NCI-H1436 treated with DMSO at 0.1 percent for 48 hours (cell line): ENCODE data around the gene NPAS3.

Source experiments
- DNase-seq: peaks from one replicate; lab custom pipeline; 2025; lab: John Stamatoyannopoulos, UW

The NPAS3 gene

DNA sequence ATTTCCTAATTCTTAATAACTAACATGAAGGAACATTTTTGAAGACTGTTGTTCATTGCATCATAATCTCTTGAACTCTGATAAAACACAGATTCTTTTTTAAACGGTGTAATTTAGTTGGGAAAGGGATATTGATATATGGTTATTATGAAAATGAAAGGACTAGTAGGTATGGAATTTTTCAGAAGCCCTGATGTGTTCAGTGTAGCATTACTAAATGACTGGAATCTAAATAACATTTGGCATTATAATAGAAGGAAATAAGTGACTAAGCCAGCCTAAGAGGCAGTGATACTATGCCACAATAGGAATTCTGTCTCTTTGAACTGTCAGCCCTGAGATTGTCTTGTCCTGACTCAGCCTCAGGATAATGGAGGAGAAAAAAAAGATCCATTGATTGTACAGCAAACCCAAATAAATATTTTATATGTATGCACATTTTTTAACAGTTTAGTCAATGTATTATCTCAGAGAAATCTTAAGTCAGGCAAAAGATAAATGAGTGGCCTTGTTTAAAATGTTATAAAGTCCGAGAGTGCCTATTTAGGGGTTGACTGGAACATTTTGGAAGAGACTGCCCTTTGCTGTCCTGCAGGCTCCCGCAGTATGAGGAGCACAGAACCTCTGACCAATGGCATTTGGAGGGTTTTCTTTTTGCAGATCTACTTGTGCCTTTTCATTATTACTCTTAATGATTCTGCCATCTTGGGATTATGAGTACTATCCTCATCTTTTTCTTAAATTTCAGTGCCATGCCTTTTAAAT is 741.0 kb downstream of the NPAS3 start:
- no peak for DNase-seq

DNA sequence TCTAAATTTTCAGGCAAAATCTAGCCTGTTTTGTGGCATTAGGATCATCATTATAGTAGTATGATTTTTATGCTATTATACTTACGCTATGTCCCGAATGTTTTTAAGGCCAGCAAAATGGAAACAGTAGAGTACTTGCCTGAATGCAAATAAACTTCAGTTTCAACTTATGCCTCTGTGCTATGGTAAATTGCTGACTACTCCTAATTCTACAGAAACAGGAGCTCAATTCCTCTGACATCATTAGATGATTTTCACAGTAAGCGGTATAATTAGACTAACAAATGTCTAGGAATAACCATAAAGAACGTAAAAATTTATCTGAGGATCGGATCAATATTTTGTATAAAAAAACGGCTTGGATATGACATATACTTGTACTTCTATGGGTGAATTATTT is 742.2 kb downstream of the NPAS3 start:
- DNase-seq: no peak

DNA sequence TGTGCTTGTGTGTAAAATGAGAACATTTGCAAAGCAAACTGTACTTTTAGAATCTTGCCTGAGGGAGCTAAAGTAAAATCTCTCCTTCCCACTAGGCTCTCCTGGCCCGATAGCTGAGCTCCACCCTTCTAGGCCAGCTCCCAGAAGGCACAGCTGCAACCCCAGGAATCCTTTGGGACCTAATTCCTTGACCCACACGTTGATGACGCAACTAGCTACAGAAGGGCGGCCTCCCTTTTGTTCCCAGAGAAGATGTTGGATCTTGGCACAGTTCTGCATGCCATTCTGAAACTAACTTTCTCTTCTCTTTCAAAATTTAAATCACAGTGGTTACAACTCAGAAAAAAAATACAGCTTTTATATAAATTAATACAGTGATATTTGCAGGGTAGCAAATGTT is 744.1 kb downstream of the NPAS3 start:
- no peak for DNase-seq

DNA sequence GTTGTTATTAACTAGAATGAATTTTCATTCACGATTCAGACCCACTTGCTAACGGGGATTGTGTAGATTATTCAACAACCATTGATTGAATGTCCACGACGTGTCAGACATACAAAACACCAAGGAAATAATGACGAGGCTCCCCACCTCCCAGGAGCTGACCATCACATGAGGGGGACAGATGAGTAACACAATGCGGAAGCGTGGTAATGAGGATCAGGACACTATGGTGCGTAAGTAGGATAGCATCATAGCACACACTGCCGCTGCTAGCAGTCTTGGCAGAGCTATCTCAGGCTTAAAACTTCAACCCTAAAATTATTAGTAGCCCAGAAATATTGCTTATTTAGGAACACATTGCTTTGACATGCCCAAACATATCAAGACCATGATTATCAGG is 746.3 kb downstream of the NPAS3 start:
- no peak for DNase-seq

DNA sequence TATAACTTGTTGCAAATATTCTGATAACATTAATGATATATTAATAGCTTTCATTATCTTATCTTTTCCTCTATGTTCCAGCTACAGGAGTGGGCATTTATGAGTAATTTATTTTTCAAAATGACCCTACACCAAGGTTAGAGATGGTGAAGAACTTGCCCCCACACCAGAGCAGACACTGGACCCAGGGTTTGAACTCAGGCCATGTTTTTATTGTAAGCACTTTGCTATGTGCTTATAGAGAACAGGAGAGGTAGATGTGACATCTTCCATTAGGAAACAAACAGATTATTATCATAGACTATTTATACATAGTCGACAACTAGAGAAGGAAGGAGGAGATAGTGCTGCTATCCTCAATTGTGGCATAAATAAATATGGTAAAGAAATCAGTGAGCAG is 747.0 kb downstream of the NPAS3 start:
- DNase-seq: no peak

DNA sequence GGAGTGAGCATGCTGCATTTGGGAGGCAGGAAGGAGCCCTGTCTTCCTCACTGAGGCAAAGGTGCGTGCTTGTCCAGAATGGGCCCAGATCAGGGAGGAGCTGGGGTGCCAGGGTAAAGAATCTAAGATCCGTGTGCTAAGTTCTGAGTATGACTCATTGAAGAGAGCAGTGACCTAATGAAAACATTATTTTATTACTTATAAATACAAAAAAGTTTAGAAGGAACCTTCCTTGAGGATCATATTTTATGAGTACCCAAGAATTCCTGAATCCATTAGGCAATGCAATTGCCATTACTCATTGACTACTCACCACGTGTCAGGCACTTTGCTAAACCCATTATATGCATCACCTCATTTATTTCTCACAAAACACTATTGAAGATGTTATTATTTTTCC is 747.5 kb downstream of the NPAS3 start:
- no peak for DNase-seq

DNA sequence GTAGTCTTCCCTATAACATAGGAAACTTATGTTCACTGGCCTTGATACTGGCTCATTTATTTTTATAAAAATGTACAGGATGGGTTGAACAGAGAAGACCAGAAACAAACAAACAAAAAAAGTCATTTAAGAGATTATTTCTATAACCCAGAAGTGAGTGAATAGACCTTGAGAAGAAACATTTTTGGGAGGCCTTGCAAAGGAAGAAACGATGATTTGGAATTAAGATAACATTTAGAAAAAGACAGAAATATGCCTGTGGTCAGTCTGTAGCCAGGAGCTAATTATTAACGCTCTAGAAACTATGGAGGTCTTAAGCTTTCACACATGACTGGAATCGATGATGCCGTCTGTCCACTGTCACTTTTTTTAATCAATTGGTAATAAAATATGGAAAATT is 748.2 kb downstream of the NPAS3 start:
- DNase-seq: no peak

DNA sequence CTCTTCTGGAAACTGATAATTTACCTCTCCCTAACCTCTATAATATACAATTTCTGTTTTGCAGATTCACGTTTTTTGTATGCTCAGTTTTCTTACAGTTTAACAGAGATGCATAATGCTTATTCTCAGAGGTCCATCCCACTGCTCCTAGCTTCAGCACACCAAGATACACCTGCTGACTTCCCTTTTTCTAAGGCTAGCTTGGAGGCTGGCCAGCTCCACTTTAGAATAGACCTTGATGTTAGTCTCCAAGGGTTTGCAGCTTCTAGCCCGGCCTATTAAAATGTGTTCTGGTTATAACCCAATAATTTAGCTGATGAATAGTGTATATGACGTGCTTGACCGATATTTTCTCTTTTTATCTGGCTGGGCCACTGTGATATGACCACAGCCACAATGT is 751.0 kb downstream of the NPAS3 start:
- no peak for DNase-seq

DNA sequence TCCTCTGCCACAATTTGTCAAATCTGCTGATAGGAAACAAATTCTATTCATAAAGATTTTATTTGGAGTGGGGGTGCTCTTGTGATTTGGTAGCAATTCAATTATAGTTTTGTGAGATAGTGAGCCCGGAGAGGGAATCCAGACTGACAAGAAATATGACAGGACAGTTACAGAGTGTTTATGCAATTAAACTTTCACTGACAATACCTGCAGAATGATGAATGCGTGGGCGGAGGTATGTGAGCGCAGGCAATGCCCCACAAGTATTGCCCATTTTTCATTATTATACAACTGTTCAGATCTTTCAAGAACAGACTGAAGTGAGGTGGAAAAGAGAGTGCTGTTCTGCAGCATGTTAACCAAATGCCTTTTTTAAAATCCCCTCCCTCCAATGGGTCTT is 753.2 kb downstream of the NPAS3 start:
- DNase-seq: no peak

DNA sequence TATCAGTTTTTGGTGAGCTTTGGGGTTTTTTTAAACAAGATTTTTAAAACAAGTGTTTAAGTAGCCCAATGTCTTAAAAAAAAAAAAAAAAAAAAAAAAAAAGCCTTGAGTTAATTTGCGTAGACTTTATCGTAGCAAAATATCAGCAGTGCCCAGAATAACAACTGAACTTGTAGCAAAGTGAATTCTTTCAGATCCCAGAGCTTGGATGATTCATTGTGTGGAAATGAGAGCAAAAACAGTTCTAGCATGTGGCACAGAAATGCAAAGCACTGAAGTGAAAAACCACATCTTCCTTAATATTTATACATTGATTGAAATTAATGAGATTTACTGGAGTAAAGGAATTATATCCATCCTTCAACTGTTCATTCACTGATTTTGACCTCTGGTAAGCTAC is 754.1 kb downstream of the NPAS3 start:
- DNase-seq: no peak

DNA sequence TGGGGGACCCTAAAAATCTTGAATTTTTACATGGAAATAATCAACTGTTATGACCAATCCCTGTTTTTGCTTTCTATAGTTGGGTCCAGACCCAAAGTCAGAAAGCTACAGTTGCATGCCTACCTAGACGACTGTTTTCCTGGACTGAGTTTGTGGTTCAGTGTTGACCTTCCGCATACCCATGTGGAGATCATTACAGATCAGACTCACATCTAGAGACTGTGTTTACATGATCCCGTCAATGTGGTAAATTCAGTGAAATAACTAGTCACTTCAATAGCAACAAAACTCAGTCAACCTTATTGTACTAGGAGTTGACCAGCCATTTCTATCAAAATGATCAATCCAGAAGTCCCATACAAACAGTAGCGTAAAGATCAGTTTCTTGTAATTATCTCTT is 754.6 kb downstream of the NPAS3 start:
- DNase-seq: no peak

DNA sequence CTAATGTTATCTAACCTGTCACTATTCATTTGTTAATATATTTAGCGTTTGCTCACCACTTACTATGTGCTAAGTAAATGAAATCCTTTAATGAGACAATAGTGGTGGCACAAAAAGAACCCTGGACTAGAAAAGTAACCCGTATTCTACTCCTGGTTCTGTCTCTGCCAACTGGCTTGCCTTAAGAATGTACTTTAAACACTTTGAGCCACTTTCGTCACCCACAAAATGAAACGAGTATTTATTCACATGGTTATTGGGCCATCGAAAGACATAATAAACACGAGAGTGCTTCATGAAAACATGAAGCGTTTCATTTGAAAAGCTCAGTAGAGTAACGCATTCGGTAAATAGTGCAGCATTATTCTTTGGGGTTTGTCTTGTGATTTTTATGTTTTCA is 757.5 kb downstream of the NPAS3 start:
- no peak for DNase-seq

DNA sequence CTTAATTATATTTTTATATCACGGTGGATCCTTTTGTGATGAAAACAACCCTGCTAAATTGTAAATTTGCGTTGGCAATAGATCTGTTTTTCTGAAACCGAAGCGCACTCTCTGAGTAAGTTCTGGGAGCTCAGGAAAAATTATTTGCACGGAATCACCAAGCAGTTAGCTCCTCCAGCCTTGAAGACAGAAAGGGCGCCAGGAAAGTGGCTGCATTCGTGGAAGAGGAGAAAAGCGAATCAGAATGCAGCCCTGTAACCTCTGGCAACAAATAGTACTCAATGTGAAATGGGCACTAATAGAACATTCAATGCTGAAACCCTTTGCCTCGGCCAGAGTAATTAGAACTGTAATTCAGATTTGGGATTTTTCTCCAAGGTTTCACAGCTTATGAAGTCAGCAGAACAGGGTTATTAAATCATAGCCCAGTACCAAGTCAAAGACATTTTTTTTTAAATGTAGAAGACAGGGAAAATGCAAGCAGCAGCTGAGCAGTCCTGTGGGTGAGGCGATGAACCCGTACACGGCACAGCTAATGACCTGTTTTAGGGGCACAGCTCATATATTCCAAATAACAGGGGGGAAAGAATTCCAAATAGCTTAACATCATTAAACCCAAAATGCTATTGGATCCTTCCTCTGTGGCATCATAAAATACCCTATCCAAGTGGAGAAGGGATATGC is 760.8 kb downstream of the NPAS3 start:
- DNase-seq: no peak

DNA sequence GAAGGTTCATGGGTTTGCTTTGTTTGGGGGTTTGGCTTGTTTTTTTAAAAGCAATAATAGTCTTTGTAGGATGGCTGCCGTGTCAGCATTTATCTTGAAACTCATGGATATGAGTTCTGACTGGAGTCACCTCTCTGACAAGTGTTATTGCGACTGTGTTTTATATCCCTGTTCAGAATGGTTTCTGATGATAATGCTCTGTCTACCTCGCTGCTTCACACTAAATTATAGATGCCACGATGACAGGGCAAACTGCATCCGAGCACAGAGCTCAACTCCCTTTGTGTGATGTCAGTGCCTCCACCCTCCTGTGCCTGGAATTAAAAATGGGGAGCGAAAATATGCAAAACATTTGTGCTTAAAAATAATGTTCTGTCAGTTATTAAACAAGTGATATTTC is 761.4 kb downstream of the NPAS3 start:
- DNase-seq: no peak

DNA sequence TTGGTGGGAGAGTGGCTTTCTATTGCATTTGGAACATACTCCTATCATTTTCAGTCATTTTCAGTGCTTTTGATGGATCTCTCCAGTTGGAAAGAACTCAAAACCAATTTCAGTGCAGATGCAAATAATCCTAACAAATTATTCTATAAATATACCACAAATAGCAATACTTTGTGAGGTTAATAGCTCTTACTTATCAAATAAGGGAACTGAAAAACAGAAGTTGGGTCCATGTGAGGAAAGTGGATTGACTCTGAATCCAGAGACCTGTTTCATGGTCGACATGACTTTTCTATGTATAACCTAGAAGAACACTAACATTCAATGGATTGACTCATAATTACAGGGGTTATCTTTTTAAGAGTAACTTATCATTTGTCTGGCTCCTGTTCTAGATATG is 763.6 kb downstream of the NPAS3 start:
- no peak for DNase-seq

DNA sequence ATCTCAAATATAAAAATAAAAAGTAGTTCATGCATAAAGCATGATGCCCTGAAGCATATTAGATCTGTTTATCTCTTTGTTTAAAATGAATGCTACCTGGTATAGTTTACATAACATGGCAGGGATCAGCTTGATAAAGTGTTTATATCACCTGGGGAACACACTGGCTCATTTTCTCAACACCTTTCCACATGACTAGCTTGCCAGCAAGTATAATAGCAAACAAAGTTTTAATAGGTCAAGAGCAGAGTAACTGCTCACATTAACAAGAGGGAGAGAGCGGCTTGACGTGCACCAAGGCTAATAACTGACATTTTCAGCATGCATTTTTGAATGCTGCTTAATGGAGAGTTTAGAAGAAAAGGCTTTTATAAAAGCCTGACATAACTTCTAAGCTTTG is 765.8 kb downstream of the NPAS3 start:
- DNase-seq: no peak

DNA sequence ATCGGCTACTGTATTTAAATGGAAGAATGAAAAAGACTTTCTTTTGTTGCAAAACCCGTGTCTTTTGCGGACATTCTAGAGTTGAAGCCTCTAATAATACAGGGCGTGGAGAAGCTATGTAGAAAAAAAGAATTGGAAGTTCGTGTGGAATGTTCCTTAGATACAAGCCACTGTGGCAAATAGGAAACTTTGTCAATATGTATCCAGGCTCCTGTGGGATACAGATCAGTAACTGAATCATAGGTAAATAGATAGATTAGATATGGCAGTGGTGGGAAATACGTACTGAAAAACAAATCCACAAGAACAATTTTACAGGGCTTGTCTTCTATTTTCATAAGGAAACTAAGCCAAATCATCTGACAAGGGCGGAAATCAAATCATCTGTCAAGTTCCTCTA is 766.8 kb downstream of the NPAS3 start:
- no peak for DNase-seq

DNA sequence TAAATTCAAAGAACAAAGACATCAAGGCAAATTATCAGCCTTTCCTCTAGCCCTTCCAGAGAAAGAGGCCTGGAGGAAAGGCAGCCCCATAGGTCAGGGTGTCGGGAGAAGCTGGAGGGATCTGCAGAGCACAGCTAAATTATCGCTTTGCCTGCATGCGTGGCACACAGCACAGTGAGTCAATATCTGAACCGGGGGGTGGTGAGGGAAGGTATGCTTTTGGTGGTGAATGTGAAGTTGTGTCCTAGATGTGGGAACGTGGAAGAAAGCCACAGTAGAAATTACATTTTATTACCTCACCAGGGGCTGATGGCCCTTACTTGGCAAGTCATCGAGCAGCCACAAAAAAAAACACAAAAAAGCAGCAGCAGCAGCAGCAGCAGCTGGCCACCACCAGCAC is 769.0 kb downstream of the NPAS3 start:
- no peak for DNase-seq

DNA sequence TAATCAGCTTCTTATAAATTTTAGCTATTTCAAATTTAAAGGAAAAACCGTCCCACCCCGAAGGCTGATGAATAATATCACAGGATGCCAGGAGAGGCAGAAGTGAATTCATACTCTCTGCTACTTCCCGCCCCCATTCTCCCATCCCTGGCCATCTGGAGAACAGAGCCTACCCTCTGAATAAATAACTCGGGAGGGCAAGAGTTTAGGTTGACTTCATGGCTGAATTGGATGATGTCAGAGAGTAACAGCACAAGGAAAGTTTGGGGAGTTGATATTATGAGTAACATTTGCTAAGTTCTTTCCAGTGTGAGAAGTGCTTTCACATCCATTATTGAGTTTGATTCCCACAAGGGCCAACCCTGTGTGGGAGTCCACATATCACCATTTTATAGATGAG is 770.6 kb downstream of the NPAS3 start:
- no peak for DNase-seq

DNA sequence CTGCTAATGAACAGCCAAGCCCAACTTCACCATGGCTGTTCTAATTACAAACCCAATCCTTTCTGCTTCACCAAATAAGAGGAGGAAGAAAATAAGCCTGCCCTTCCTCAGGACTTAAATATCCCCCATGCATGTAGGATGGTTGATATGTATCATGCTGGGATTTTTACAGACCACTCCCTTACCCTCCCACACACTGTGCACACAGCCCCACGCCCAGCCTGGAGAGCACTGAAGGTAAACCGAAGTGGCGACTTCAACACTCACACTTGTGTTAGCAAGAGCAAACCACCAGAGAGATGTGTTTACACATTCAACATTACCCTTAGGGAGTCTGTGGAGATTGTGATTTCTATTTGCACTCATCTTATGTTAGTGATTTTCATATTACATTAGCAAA is 771.0 kb downstream of the NPAS3 start:
- DNase-seq: no peak

DNA sequence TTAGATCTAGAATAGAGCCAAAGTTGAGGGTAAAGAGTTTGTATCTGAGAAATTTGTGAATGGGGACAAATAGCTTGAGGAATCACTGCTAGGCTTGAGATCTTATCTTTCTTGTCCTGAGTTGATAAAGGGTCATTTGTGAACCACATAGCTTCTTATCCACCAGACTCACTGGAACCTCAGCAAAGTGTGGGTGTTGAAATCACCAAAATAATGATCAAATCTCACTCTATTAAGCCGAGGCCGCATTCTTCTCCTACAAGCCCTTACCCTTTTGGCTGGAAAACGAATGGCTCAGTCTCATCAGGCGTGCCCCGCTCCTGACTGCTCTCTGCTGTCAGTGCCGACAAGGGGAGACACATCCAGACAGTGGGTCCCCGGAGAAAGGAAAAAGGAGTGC is 771.6 kb downstream of the NPAS3 start:
- no peak for DNase-seq

DNA sequence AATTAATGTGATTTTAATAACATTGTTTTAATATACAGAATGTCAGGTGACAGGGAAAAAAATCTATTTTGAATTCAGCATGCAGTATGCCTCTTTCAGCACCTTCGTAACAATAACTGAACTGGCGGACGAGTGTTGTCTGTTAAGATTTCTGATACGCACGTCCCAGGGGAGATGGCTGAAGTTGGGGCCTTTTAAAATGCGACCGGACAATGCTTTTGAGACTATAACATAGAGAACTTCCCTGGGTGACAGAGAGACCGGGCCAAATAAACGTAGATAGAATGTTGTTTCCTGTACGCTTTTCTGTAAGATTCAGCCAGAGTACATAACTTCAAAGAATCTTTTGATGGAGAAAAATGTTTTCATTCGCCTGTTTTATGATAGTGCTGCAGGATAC is 772.5 kb downstream of the NPAS3 start:
- no peak for DNase-seq

DNA sequence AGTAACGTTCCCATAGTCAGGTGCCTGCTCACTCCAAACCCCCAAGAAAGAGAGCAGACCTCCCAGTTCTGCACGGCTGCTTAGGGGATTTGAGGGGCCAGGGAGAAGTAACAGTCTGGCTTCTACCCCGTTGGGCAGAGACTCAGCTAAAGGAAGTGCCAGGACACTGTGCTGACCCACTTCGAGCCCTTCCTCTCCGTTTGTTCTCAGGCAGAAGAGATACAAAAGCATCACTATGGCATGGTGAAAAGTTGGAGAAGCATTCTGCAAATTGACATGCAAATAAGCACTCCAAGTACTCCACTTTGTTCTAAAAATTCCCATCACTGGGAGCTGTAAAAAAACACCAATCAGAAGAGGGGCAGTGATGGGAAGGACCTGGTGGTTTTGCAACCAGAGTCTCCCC is 773.1 kb downstream of the NPAS3 start:
- DNase-seq: no peak
